Measurements from ENCODE around the gene ELOVL3.
A peak's percentile ranks its signal among the peaks of the same experiment; 100 is the strongest.
"Not testable (repeated sequence)": the region's sequence is repeated elsewhere in the genome, so short reads cannot be mapped to it uniquely, and the experiment has no call there.

ELOVL3 gene

GRCh38 chr10:102225646-102226541 is at the start of gene ELOVL3:
Gene ELOVL3 (plus strand): TSS chr10:102226299. CDS start chr10:102226549, 250 bp downstream.
- peak; percentile 85 for DNase-seq

DNA sequence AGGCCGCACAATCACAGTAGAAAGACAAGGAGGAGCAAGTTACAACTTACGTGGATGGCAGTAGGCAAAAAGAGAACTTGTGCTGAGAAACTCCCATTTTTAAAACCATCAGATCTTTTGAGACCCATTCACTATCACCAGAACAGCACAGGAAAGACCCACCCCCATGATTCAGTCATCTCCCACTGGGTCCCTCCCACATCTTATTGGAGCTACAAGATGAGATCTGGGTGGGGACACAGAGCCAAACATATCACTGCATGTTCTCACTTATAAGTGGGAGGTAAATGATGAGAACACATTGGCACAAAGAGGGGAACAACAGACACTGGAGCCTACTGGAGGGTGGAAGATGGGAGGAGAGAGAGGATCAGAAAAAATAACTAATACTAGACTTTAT is 41.5 kb upstream of the ELOVL3 start:
- DNase-seq: no peak

DNA sequence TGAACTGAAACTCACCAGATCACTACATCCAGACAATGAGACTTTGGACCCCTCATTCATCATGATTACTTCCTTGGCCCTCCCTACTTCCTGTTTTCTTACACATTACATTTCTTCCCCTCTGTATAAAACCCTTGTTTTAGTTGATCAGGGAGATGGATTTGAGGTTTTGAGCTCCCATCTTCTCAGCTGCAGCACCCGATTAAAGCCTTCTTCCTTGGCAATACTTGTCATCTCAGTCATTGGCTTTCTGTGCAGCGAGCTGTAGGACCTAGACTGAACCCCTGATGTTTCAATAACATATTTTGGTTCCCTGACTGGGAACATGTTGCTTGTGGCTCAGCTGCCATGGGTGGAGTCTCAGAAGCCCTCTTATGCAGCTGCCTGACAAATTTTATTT is 40.8 kb upstream of the ELOVL3 start:
- no peak for DNase-seq

GRCh38 chr10:102185811-102186527 is 40.1 kb upstream of the ELOVL3 start:
- no peak for DNase-seq

DNA sequence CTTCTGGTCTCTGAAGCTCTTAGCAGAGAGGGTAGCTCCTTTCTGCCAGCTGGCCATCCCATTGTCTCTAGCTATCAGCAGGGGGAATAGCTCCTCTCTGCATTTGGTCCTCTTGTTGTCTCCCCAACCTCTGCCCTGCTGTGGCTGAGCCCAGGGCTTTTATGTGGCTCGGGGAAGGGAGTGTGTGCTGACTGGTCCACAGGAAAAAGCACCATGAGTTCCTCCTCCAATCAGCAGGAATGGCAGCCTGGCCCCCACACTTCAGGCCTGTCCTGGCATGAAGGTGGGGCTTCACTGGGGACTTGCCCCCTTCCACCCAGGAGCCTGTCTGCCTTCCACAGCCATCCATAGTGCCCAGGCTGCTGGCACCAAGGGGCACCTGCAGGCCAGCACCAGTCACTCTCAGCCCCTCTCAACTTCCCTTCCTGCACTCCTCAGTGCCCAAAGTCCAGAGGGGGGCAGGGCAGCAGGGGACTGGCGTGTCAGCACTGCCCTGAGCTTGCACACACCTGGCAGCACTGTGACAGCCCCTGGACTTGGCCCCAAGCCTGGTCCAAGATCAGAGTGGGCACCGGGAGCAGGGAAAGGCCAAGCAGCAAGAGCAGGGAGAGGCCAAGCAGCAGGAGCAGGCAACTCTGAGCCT is 37.7 kb upstream of the ELOVL3 start:
- DNase-seq: no peak

- not testable (repeated sequence) for DNase-seq
Observed at GRCh38 chr10:102188941-102189898, 36.9 kb upstream of the ELOVL3 start.

- no peak for DNase-seq
Observed at GRCh38 chr10:102191956-102192355, 34.1 kb upstream of the ELOVL3 start.

DNA sequence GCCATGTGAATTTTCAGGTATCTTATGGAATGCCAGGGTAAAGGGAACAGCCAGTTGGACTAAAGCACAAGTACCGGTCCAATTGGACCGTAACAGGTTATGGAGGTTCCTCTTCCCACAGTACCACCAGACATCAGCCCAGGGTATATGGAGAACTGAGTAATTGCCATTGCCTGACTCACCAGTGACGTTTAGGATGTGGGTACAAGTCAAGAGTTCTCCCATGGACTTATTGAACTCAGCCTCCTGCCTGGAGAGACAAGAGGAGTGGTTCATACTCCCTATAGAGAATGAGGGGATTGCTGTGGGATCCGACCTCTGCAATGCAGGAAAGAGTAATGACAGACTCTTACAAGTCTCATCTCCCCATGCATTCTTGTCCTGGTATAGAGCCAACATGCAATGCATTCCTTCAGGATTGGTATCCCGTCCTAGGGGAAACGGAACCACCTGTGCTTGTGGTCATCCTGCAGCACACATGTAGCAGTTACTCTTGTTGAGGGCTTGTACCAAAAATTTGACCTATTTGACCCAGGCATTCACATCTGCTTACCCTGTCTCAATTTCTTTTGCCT is 30.7 kb upstream of the ELOVL3 start:
- no peak for DNase-seq

- DNase-seq: no peak
Observed at GRCh38 chr10:102196893-102197292, 29.2 kb upstream of the ELOVL3 start.

DNA sequence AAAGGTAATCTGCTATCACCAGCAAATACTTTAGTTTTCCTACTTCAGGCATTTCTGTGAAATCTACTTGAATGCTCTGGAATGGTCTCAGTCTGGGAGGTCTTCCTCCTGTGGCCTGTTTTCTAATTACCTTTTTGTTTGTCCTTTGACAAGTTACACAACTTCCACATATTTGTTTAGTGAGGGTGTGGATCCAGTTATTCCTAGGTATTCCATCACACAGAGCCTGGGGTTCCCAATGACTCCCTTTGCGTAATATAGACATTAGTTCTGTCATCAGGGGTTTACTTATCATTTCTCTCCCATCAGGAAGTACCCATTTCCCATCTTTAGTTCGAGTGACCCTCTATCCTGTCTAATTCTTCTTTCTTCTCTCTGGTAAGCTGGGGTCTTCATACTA is 28.1 kb upstream of the ELOVL3 start:
- DNase-seq: no peak

- no peak for DNase-seq
Observed at GRCh38 chr10:102200751-102201640, 25.1 kb upstream of the ELOVL3 start.

DNA sequence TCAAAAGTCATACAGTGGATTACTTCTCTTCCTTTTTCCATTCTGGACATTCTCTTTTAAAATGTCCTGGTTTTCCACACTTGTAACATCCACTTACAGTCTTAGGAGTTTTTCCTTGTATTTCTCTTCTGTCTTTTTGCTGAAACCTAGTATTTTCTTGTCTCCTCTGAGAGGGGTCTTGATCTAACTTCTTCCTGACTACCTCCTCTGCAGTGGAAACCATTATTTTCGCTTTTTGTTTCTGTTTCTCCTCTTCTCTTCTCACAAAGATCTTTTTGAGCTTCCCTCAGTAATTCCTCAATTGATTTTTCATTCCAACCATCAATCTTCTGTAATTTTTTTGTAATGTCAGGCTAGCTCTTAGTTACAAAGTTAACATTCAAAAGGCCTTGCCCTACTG is 23.7 kb upstream of the ELOVL3 start:
- DNase-seq: no peak

DNA sequence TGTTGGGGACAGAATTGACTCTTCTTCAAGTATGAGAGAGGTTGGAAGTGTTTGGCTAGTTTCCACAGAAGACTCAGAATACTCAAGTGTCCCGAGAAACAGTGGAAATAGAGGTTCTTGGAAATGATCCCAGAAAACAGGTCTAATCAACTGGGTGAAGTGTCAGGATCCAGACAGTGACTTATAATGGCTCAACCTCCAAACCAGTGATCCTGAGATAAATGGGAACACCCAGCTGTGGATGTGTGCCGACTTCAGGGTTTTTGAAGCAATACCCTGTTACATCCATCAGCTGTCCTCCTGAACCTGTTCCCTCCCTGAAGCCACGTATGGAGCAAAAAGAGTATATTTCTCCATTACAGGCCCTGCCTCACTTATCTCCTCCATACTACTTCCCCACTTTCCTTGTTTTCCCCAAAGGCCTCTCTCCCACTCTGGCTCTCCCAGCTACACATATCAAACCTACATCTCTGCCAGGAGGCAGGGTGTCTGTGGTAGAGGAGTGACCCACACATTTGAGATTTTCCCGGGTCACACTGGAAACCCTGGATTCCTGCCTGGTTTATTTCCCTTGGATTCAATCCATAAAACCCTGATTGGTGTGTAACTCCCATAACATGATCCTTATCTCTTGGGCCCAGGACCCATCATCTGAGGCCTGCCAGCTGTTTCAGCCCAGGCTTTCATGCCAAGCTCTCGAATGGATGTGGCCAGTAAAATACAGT is 17.6 kb upstream of the ELOVL3 start:
- DNase-seq: no peak

GRCh38 chr10:102211615-102212299 is 14.3 kb upstream of the ELOVL3 start:
- no peak for DNase-seq

- DNase-seq: not testable (repeated sequence)
Observed at GRCh38 chr10:102213599-102213998, 12.5 kb upstream of the ELOVL3 start.

- no peak for DNase-seq
Observed at GRCh38 chr10:102219370-102219769, 6.7 kb upstream of the ELOVL3 start.

DNA sequence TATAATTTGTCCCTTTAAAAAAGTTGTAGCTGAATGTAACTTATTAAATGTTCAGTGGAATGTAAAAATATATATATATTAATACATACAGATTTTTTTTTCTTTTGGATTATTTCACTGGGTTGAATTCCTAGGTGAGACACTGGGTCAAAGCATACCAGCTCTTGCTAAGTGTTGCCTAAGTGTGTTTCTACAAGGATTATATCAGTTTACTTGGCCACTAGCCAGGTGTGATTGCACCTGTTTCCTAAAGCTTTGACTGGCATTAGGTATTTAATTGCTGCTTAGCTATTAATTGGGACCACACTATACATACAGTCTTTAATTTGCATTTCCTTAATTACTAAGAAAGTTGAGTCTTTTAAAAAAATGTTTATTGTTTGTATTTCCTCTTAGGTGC is 5.5 kb upstream of the ELOVL3 start:
- no peak for DNase-seq

DNA sequence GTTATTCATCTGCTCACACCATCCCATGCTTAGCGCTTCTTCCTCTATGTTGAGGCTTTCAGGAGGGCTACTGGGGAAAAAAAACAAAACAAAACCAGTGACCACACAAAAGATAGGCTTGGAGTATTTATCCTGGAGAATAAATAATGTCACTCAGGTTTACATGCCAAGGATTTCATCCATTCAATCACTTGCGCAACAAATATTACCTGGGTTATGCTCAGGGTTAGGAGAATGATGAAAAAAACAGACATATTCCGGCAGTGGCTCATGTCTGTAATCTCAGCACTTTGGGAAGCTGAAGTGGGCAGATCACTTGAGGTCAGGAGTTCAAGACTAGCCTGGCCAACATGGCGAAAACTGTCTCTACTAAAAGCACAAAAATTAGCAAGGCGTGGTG is 3.3 kb upstream of the ELOVL3 start:
- no peak for DNase-seq

GRCh38 chr10:102226542-102226870 is 407 bp downstream of the ELOVL3 start:
- DNase-seq: no peak

GRCh38 chr10:102227050-102227449 is 951 bp downstream of the ELOVL3 start:
- DNase-seq: no peak
